Spleen (tissue), 11 donors: ENCODE data around the gene ST3GAL3. TPM values are rescaled to one million over a fixed set of nuclear protein-coding genes. Genes with fewer than 3 reads are reported as not detected.

Source experiments
- DNase-seq: peaks from one replicate; pipeline ENCODE4 v3.0.0-alpha.2; 2020
- H3K27ac ChIP-seq, 8 donors: fragments of 200-600 bp; sonication (generic) in 7 of 8; 1 replicate in 4 of 8; 2 replicates in 4 of 8; pipeline versions ENCODE4 v1.5.0 to v1.8.0; 2016 to 2021; ENCODE audit warnings: inconsistent platforms in 4 of 8, mild to moderate bottlenecking in 4 of 8, moderate library complexity in 1 of 8
- H3K27me3 ChIP-seq, 7 donors: fragments of 200-600 bp; sonication (generic) in 6 of 7; replicated peaks in 1 of 7; 1 replicate in 4 of 7; 2 replicates in 3 of 7; pipeline versions ENCODE4 v1.5.0 to v1.8.0; 2016 to 2021; ENCODE audit warnings: inconsistent platforms in 3 of 7, mild to moderate bottlenecking in 1 of 7
- H3K36me3 ChIP-seq, 6 donors: fragments of 200-600 bp; sonication (generic) in 5 of 6; 1 replicate in 4 of 6; 2 replicates in 2 of 6; pipeline versions ENCODE4 v1.5.0 to v1.8.0; 2016 to 2021; ENCODE audit warnings: inconsistent platforms in 2 of 6
- H3K4me1 ChIP-seq, 6 donors: fragments of 200-600 bp; sonication (generic) in 5 of 6; 1 replicate in 3 of 6; 2 replicates in 3 of 6; pipeline versions ENCODE4 v1.5.0 to v1.8.0; 2016 to 2021; ENCODE audit warnings: inconsistent platforms in 3 of 6
- H3K4me3 ChIP-seq, 8 donors: fragments of 200-600 bp; sonication (generic) in 7 of 8; 1 replicate in 4 of 8; 2 replicates in 4 of 8; pipeline versions ENCODE4 v1.5.0 to v1.8.0; 2016 to 2021; ENCODE audit warnings: inconsistent platforms in 4 of 8, mild to moderate bottlenecking in 4 of 8, moderate library complexity in 2 of 8
- H3K9me3 ChIP-seq, 8 donors: fragments of 200-600 bp; sonication (generic) in 7 of 8; 1 replicate in 4 of 8; 2 replicates in 4 of 8; pipeline versions ENCODE4 v1.5.0 to v1.8.0; 2016 to 2021; ENCODE audit warnings: inconsistent platforms in 4 of 8
- POLR2A ChIP-seq, 3 donors: fragments of 450-650 bp; IDR thresholded peaks; one replicate each; pipeline ENCODE4 v1.5.1; 2017; ENCODE audit warnings: antibody characterized with exemption in 3 of 3, mild to moderate bottlenecking in 1 of 3
- POLR2AphosphoS5 ChIP-seq, 3 donors: sonication (generic); formaldehyde crosslinking; IDR thresholded peaks; one replicate each; pipeline ENCODE4 v1.5.1; 2017; ENCODE audit warnings: antibody characterized with exemption in 3 of 3
- WGBS, 5 donors: extraction: QIAGEN DNeasy Blood & Tissue Kit in 3 of 5; methylation state at CpG; one replicate each; pipeline versions ENCODE4 v1.1.5 to v1.1.7; 2013 to 2018; 5-methylcytosine and 5-hydroxymethylcytosine counted together
- intact Hi-C: fragments of 100-400 bp; cut with DNase I; formaldehyde crosslinking; loops from one replicate; pipeline ENCODE4 v1.15.0; 2023; ENCODE audit warnings: low total_unique reads
- polyA plus RNA-seq, 3 donors: library from polyadenylated mRNA; stranded (reverse); fragments of 200-250 nt; gene quantifications; one replicate each; pipeline ENCODE4 v1.2.1, GENCODE V29; 2013
- total RNA-seq, 7 donors: library from RNA; depleted of rRNA in 3 of 7; stranded (reverse); fragments of >200 nt in 3 of 7; fragmentation: NEBNext Ultra II Directional in 4 of 7; extraction: Animal tissue kit (Norgen Biotek cat#: 25700) in 4 of 7; gene quantifications; one replicate each; pipeline versions ENCODE4 v1.1.0 to v1.2.1, GENCODE V29; 2016 to 2021
- TF ChIP-seq, protein P1 (sequence below), 11 experiments: fragments of 200-600 bp in 7 of 11; fragments of 450-650 bp in 4 of 11; sonication (generic) in 4 of 11; IDR thresholded peaks in 8 of 11; conservative IDR thresholded peaks in 3 of 11; 1 replicate in 7 of 11; 2 replicates in 4 of 11; pipeline versions ENCODE4 v1.4.0 to v1.8.0; 2016 to 2021; ENCODE audit warnings: antibody characterized with exemption in 11 of 11, inconsistent platforms in 4 of 11, mild to moderate bottlenecking in 1 of 11
- donor health status: healthy with polysubstance abuse.
- donor health status: DM: no; HTN: no; CAD: no; lungs with moderate emphysema.
- donor health status: DM: no; HTN: no; CAD: no.
- donor health status: Bipolar disorder and iron deficiency.
- donor health status: healthy.
- donor health status: DM: no; HTN: no; CAD: no.
- donor health status: DM: yes; HTN: yes; CAD: no.

Gene ST3GAL3
- total and polyA plus RNA-seq, 10 donors = 6.4 to 34.3 (median 21.0) TPM

- Histone ChIP-seq H3K4me3 (peak overlapping the region in 2 of 8 donors; percentile 77 to 87), H3K27ac (no peak overlapping the region), H3K4me1 (peaks cover 31 to 74% (median 61%) of the 10 kb centered on the region in 6 donors), H3K27me3 (peaks cover 0 to 6% (median 0%) of the 10 kb centered on the region in 7 donors), H3K9me3 (no peaks in the 10 kb centered on the region), H3K36me3 (peaks cover 0 to 42% (median 26%) of the 10 kb centered on the region in 6 donors)
- DNase-seq = peak; percentile 72
- 92 to 96% (median 93%) methylated on average over 8 of the region's 8 CpGs for WGBS, 5 donors
- intact Hi-C loops = no loop called here
- TF ChIP-seq POLR2AphosphoS5 (IDR thresholded peaks at IDR 0.05) (no peak), POLR2A (IDR thresholded peaks at IDR 0.05) (no peak)
- TF ChIP-seq, protein P1, sequence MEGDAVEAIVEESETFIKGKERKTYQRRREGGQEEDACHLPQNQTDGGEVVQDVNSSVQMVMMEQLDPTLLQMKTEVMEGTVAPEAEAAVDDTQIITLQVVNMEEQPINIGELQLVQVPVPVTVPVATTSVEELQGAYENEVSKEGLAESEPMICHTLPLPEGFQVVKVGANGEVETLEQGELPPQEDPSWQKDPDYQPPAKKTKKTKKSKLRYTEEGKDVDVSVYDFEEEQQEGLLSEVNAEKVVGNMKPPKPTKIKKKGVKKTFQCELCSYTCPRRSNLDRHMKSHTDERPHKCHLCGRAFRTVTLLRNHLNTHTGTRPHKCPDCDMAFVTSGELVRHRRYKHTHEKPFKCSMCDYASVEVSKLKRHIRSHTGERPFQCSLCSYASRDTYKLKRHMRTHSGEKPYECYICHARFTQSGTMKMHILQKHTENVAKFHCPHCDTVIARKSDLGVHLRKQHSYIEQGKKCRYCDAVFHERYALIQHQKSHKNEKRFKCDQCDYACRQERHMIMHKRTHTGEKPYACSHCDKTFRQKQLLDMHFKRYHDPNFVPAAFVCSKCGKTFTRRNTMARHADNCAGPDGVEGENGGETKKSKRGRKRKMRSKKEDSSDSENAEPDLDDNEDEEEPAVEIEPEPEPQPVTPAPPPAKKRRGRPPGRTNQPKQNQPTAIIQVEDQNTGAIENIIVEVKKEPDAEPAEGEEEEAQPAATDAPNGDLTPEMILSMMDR (IDR thresholded peaks at IDR 0.05 in 8 of 11, conservative IDR thresholded peaks at IDR 0.05 in 3 of 11) = no peak
These were observed 269.6 kb downstream of the ST3GAL3 start for GRCh38 chr1:43976890-43977289.

GRCh38 chr1:43977376-43978263 lies 270.3 kb downstream of the ST3GAL3 start:
- intact Hi-C loops = no loop called here
- TF ChIP-seq, protein P1 (IDR thresholded peaks at IDR 0.05 in 8 of 11, conservative IDR thresholded peaks at IDR 0.05 in 3 of 11) = no peak
- peak in 1 of 3 donors; percentile 10 for TF ChIP-seq POLR2AphosphoS5 (IDR thresholded peaks at IDR 0.05)
- Histone ChIP-seq H3K36me3 (peaks cover 0 to 35% (median 19%) of the 10 kb centered on the region in 6 donors), H3K4me1 (peaks cover 31 to 77% (median 61%) of the 10 kb centered on the region in 6 donors), H3K4me3 (peak overlapping the region in 1 of 8 donors; percentile 85), H3K9me3 (no peaks in the 10 kb centered on the region), H3K27me3 (peaks cover 0 to 6% (median 0%) of the 10 kb centered on the region in 7 donors), H3K27ac (peak overlapping the region in 2 of 8 donors; percentile 55 to 65)
- 82 to 90% (median 86%) methylated on average over 9 of the region's 9 CpGs for WGBS, 5 donors
- no peak for DNase-seq

- Histone ChIP-seq H3K9me3 (no peaks in the 10 kb centered on the region), H3K4me1 (peaks cover 31 to 83% (median 61%) of the 10 kb centered on the region in 6 donors), H3K4me3 (peak overlapping the region in 1 of 8 donors; percentile 85), H3K36me3 (peaks cover 0 to 29% (median 16%) of the 10 kb centered on the region in 6 donors), H3K27ac (peak overlapping the region in 2 of 8 donors; percentile 55 to 65), H3K27me3 (peaks cover 0 to 6% (median 0%) of the 10 kb centered on the region in 7 donors)
- no peak for TF ChIP-seq POLR2A (IDR thresholded peaks at IDR 0.05)
- TF ChIP-seq, protein P1 (IDR thresholded peaks at IDR 0.05 in 8 of 11, conservative IDR thresholded peaks at IDR 0.05 in 3 of 11) = no peak
- no peak for TF ChIP-seq POLR2AphosphoS5 (IDR thresholded peaks at IDR 0.05)
- WGBS, 5 donors = 52 to 77% (median 67%) methylated on average over 4 to 5 of the region's 5 CpGs
- DNase-seq = peak; percentile 66
- intact Hi-C loops = no loop called here
These were observed 270.9 kb downstream of the ST3GAL3 start for GRCh38 chr1:43978264-43978550.
